ENCODE results near the gene FER. TPM values are rescaled to one million over a fixed set of nuclear protein-coding genes. Genes with fewer than 3 reads are reported as not detected.
"Not testable (repeated sequence)": the region's sequence is repeated elsewhere in the genome, so short reads cannot be mapped to it uniquely, and the experiment has no call there.

FER gene
- total RNA-seq, 1 experiment from 2014 or later, result 22.1 TPM

- Histone ChIP-seq H3K4me3 (ENCODE audit: low read depth in 2 of 2, low read length in 2 of 2) (no peak overlapping the region), H3K9me3 (ENCODE audit: control insufficient read depth, insufficient read depth, low read depth, low read length) (no peaks in the 10 kb centered on the region), H3K4me1 (ENCODE audit: control insufficient read depth, insufficient read depth, low read length) (no peaks in the 10 kb centered on the region), H3K27me3 (ENCODE audit: control insufficient read depth, insufficient read depth, low read length) (no peaks in the 10 kb centered on the region), H3K36me3 (ENCODE audit: control insufficient read depth, insufficient read depth, low read length) (no peaks in the 10 kb centered on the region), H3K27ac (ENCODE audit: low read length) (no peak overlapping the region)
- BruUV-seq (replicated peaks), result no TSS peak
- TF ChIP-seq POLR2AphosphoS5 (IDR thresholded peaks at IDR 0.05; ENCODE audit: low read depth, low read length) (no peak), SIN3A (IDR thresholded peaks at IDR 0.05; ENCODE audit: borderline replicate concordance, insufficient read depth, low read depth, low read length) (no peak), REST (IDR thresholded peaks at IDR 0.05; ENCODE audit: insufficient read depth in 1 of 2, low read depth in 2 of 2, low read length in 1 of 2) (no peak), TCF7L2 (IDR thresholded peaks at IDR 0.05; ENCODE audit: low read depth, low read length) (no peak)
- TF ChIP-seq, protein P1, sequence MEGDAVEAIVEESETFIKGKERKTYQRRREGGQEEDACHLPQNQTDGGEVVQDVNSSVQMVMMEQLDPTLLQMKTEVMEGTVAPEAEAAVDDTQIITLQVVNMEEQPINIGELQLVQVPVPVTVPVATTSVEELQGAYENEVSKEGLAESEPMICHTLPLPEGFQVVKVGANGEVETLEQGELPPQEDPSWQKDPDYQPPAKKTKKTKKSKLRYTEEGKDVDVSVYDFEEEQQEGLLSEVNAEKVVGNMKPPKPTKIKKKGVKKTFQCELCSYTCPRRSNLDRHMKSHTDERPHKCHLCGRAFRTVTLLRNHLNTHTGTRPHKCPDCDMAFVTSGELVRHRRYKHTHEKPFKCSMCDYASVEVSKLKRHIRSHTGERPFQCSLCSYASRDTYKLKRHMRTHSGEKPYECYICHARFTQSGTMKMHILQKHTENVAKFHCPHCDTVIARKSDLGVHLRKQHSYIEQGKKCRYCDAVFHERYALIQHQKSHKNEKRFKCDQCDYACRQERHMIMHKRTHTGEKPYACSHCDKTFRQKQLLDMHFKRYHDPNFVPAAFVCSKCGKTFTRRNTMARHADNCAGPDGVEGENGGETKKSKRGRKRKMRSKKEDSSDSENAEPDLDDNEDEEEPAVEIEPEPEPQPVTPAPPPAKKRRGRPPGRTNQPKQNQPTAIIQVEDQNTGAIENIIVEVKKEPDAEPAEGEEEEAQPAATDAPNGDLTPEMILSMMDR (IDR thresholded peaks at IDR 0.05), result no peak
- ChIA-PET POLR2A (no interaction called here), CTCF (no interaction called here)
- ATAC-seq, result no peak
- in situ Hi-C loops (cut with HindIII; ENCODE audit: low pct_unique_long_range_greater_than_20kb, low sequenced_read_pairs) (no loop called here), intact Hi-C loops (cut with micrococcal nuclease; ENCODE audit: unreplicated experiment) (no loop called here)
- no peak for DNase-seq (ENCODE audit: low read depth, low spot score)
These were observed 268.6 kb downstream of the FER start for GRCh38 chr5:109016300-109016699.

- Histone ChIP-seq H3K27ac (ENCODE audit: low read length) (no peak overlapping the region), H3K36me3 (ENCODE audit: control insufficient read depth, insufficient read depth, low read length) (no peaks in the 10 kb centered on the region), H3K4me1 (ENCODE audit: control insufficient read depth, insufficient read depth, low read length) (no peaks in the 10 kb centered on the region), H3K4me3 (ENCODE audit: low read depth in 2 of 2, low read length in 2 of 2) (no peak overlapping the region), H3K9me3 (ENCODE audit: control insufficient read depth, insufficient read depth, low read depth, low read length) (no peaks in the 10 kb centered on the region), H3K27me3 (ENCODE audit: control insufficient read depth, insufficient read depth, low read length) (no peaks in the 10 kb centered on the region)
- intact Hi-C loops (cut with micrococcal nuclease; ENCODE audit: unreplicated experiment), result no loop called here
- ChIA-PET POLR2A (no interaction called here), CTCF (no interaction called here)
- DNase-seq (ENCODE audit: low read depth, low spot score) (no peak), ATAC-seq (no peak)
- TF ChIP-seq SIN3A (IDR thresholded peaks at IDR 0.05; ENCODE audit: borderline replicate concordance, insufficient read depth, low read depth, low read length) (no peak), POLR2AphosphoS5 (IDR thresholded peaks at IDR 0.05; ENCODE audit: low read depth, low read length) (no peak), REST (IDR thresholded peaks at IDR 0.05; ENCODE audit: insufficient read depth in 1 of 2, low read depth in 2 of 2, low read length in 1 of 2) (no peak), TCF7L2 (IDR thresholded peaks at IDR 0.05; ENCODE audit: low read depth, low read length) (no peak)
- TF ChIP-seq, protein P1 (IDR thresholded peaks at IDR 0.05), result no peak
- BruUV-seq (replicated peaks), result no TSS peak
- in situ Hi-C loops (cut with HindIII; ENCODE audit: low pct_unique_long_range_greater_than_20kb, low sequenced_read_pairs), result no loop called here
These were observed 274.4 kb downstream of the FER start for GRCh38 chr5:109022056-109022455.

DNA sequence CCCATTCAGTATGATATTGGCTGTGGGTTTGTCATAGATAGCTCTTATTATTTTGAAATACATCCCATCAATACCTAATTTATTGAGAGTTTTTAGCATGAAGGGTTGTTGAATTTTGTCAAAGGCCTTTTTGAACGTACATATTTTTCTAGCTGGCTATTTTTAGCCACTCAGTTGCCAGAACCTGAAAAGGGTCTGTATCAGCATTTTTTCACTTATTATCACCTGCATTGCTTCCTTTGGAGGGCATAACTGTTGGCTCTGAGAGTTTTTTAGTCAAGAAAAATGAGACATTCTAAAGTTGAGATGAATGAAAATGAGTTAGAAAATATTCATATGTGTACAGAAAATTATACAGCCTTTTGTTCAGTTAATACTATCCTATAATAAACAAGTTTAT is 278.0 kb downstream of the FER start:
- POLR2A ChIA-PET; H3K9me3 ChIP-seq (ENCODE audit: control insufficient read depth, insufficient read depth, low read depth, low read length); H3K36me3 ChIP-seq (ENCODE audit: control insufficient read depth, insufficient read depth, low read length); CTCF ChIA-PET; in situ Hi-C loops (cut with HindIII; ENCODE audit: low pct_unique_long_range_greater_than_20kb, low sequenced_read_pairs); H3K27ac ChIP-seq (ENCODE audit: low read length); H3K4me3 ChIP-seq (ENCODE audit: low read depth in 2 of 2, low read length in 2 of 2); DNase-seq (ENCODE audit: low read depth, low spot score); H3K27me3 ChIP-seq (ENCODE audit: control insufficient read depth, insufficient read depth, low read length); H3K4me1 ChIP-seq (ENCODE audit: control insufficient read depth, insufficient read depth, low read length); ATAC-seq; intact Hi-C loops (cut with micrococcal nuclease; ENCODE audit: unreplicated experiment); BruUV-seq (replicated peaks): not testable (repeated sequence)

Measured in Panc1 (cell line).